GM23338 (cell line): ENCODE data around the gene ZC4H2. TPM values are rescaled to one million over a fixed set of nuclear protein-coding genes. Genes with fewer than 3 reads are reported as not detected.

ENCODE experiments used
- ATAC-seq: fragments of 200-7000 bp; cut with Tn5 transposase; 3 replicates; pipeline ENCODE4 v1.9.1; 2020
- DNase-seq: peaks from one replicate; pipeline ENCODE4 v3.0.0-alpha.2; 2015; ENCODE audit warnings: low spot score
- H2AFZ ChIP-seq: fragments of 200-600 bp; sonication (generic); 2 replicates; pipeline ENCODE4 v1.8.0; 2016; ENCODE audit warnings: antibody characterized with exemption, mild to moderate bottlenecking, moderate library complexity
- H3F3A ChIP-seq: fragments of 200-600 bp; sonication (generic); replicated peaks from 2 replicates; pipeline ENCODE4 v1.8.0; 2017; ENCODE audit warnings: antibody characterized with exemption, mixed run types, low read depth
- H3K27ac ChIP-seq: fragments of 200-600 bp; sonication (generic); 2 replicates; pipeline ENCODE4 v1.6.1; 2016; ENCODE audit warnings: low read depth
- H3K27me3 ChIP-seq: fragments of 200-600 bp; sonication (generic); 2 replicates; pipeline ENCODE4 v1.8.0; 2016; ENCODE audit warnings: mild to moderate bottlenecking, mixed run types, moderate library complexity; ENCODE audit not compliant: insufficient read depth
- H3K36me3 ChIP-seq: fragments of 200-600 bp; sonication (generic); 2 replicates; pipeline ENCODE4 v1.8.0; 2016; ENCODE audit warnings: mild to moderate bottlenecking; ENCODE audit not compliant: insufficient read depth
- H3K4me1 ChIP-seq: fragments of 200-600 bp; sonication (generic); 2 replicates; pipeline ENCODE4 v1.8.0; 2016; ENCODE audit warnings: mild to moderate bottlenecking, moderate library complexity; ENCODE audit not compliant: insufficient read depth
- H3K4me2 ChIP-seq: fragments of 200-600 bp; sonication (generic); 2 replicates; pipeline ENCODE4 v1.7.1; 2017; ENCODE audit warnings: mixed run types
- H3K4me3 ChIP-seq: fragments of 200-600 bp; sonication (generic); 2 replicates; pipeline ENCODE4 v1.6.1; 2016; ENCODE audit warnings: mixed run types
- H3K79me2 ChIP-seq: fragments of 200-600 bp; sonication (generic); replicated peaks from 2 replicates; pipeline ENCODE4 v1.8.0; 2017; ENCODE audit warnings: mild to moderate bottlenecking; ENCODE audit not compliant: insufficient read depth
- H3K9me2 ChIP-seq: fragments of 200-600 bp; sonication (generic); 2 replicates; pipeline ENCODE4 v1.8.0; 2017; ENCODE audit not compliant: insufficient read depth
- H4K20me1 ChIP-seq: fragments of 200-600 bp; sonication (generic); replicated peaks from 2 replicates; pipeline ENCODE4 v1.8.0; 2017; ENCODE audit warnings: mild to moderate bottlenecking; ENCODE audit not compliant: insufficient read depth
- H3K27ac Mint-ChIP-seq: 2 replicates; pipeline ENCODE4 v1.8.0; 2020; ENCODE audit warnings: inconsistent platforms, mild to moderate bottlenecking, moderate library complexity, mixed read lengths
- H3K27me3 Mint-ChIP-seq: 3 replicates; pipeline ENCODE4 v1.8.0; 2022; ENCODE audit warnings: low read depth, mild to moderate bottlenecking, moderate library complexity, mixed read lengths, inconsistent platforms; ENCODE audit not compliant: insufficient read depth, poor library complexity
- H3K36me3 Mint-ChIP-seq: 3 replicates; pipeline ENCODE4 v1.8.0; 2021; ENCODE audit warnings: low read depth, mild to moderate bottlenecking, inconsistent platforms, moderate library complexity, mixed read lengths
- H3K4me1 Mint-ChIP-seq: 3 replicates; pipeline ENCODE4 v1.8.0; 2020; ENCODE audit warnings: mild to moderate bottlenecking, inconsistent platforms, mixed read lengths
- H3K4me3 Mint-ChIP-seq: 3 replicates; pipeline ENCODE4 v1.8.0; 2021; ENCODE audit warnings: moderate library complexity, mild to moderate bottlenecking, inconsistent platforms, mixed read lengths
- H3K9me3 Mint-ChIP-seq: 3 replicates; pipeline ENCODE4 v1.8.0; 2020; ENCODE audit warnings: moderate library complexity, mild to moderate bottlenecking, inconsistent platforms, mixed read lengths
- CREB1 ChIP-seq: fragments of 250-450 bp; sonication (Bioruptor Pico); IDR thresholded peaks from 2 replicates; pipeline ENCODE4 v1.5.0; 2020; ENCODE audit warnings: low read depth, mild to moderate bottlenecking, moderate library complexity
- CTCF ChIP-seq, 2 experiments: fragments of 200-600 bp in 1 of 2; sonication (generic) in 1 of 2; conservative IDR thresholded peaks; 2 replicates each; pipeline versions ENCODE4 v1.5.1 to v1.6.1; 2016 to 2017; ENCODE audit warnings: antibody characterized with exemption in 2 of 2, low read depth in 2 of 2, mild to moderate bottlenecking in 2 of 2, moderate library complexity in 1 of 2
- ETS1 ChIP-seq: IDR thresholded peaks from 2 replicates; pipeline ENCODE4 v1.6.1; 2016; ENCODE audit warnings: antibody characterized with exemption
- EZH2 ChIP-seq: fragments of 200-600 bp; sonication (generic); IDR thresholded peaks from one replicate; pipeline ENCODE4 v1.8.0; 2017; ENCODE audit warnings: antibody characterized with exemption, mild to moderate bottlenecking, low read depth; ENCODE audit not compliant: unreplicated experiment
- EZH2phosphoT487 ChIP-seq: fragments of 200-600 bp; sonication (generic); IDR thresholded peaks from one replicate; pipeline ENCODE4 v1.8.1; 2018; ENCODE audit warnings: antibody characterized with exemption; ENCODE audit not compliant: unreplicated experiment
- JUNB ChIP-seq: IDR thresholded peaks from one replicate; pipeline ENCODE4 v1.6.1; 2016; ENCODE audit warnings: antibody characterized with exemption; ENCODE audit not compliant: unreplicated experiment
- NANOG ChIP-seq: IDR thresholded peaks from 2 replicates; pipeline ENCODE4 v1.6.1; 2016; ENCODE audit warnings: antibody characterized with exemption, borderline replicate concordance
- POLR2AphosphoS5 ChIP-seq: IDR thresholded peaks from 2 replicates; pipeline ENCODE4 v1.6.1; 2016; ENCODE audit warnings: antibody characterized with exemption, low read depth
- REST ChIP-seq: IDR thresholded peaks from one replicate; pipeline ENCODE4 v1.6.1; 2018; ENCODE audit warnings: antibody characterized with exemption; ENCODE audit not compliant: unreplicated experiment
- STAT1 ChIP-seq: IDR thresholded peaks from one replicate; pipeline ENCODE4 v1.6.1; 2016; ENCODE audit warnings: antibody characterized with exemption; ENCODE audit not compliant: unreplicated experiment
- ZNF114 ChIP-seq: fragments of 250-450 bp; sonication (Bioruptor Pico); IDR thresholded peaks from 2 replicates; pipeline ENCODE4 v1.5.0; 2020; ENCODE audit warnings: mild to moderate bottlenecking, moderate library complexity
- ZNF331 ChIP-seq: fragments of 250-450 bp; sonication (Bioruptor Pico); IDR thresholded peaks from 2 replicates; pipeline ENCODE4 v1.5.0; 2020; ENCODE audit warnings: low read depth, mild to moderate bottlenecking, moderate library complexity
- ZNF462 ChIP-seq: fragments of 250-450 bp; sonication (Bioruptor Pico); IDR thresholded peaks from 2 replicates; pipeline ENCODE4 v1.5.0; 2020; ENCODE audit warnings: mild to moderate bottlenecking, moderate library complexity
- polyA plus RNA-seq: library from polyadenylated mRNA; unstranded; fragments of >200 nt; fragmentation: Nextera tagmentation; extraction: Ambion mirVana; gene quantifications from 2 replicates; pipeline ENCODE4 v1.2.1, GENCODE V29; 2016
- total RNA-seq: library from RNA; depleted of rRNA; stranded (reverse); fragments of >200 nt; shearing (Covaris generic); gene quantifications from 2 replicates; pipeline ENCODE4 v1.2.3, GENCODE V29; 2014

Gene ZC4H2
- total and polyA plus RNA-seq, 2 experiments from 2014 or later, result 17.4 to 28.3 TPM

GRCh38 chrX:64976673-64977040 is 407 bp upstream of the ZC4H2 start:
- Mint-ChIP-seq H3K4me3 (peak overlapping the region; percentile 96), H3K36me3 (peaks cover 24% of the 10 kb centered on the region), H3K27ac (no peak overlapping the region), H3K27me3 (peaks cover 2% of the 10 kb centered on the region), H3K4me1 (peaks cover 6% of the 10 kb centered on the region; the same call in 2 of the 3 replicates), H3K9me3 (peaks cover 20% of the 10 kb centered on the region)
- H3K79me2 ChIP-seq, result peaks cover 36% of the 10 kb centered on the region
- H3K27me3 ChIP-seq, result no peaks in the 10 kb centered on the region
- DNase-seq (peak; percentile 14), ATAC-seq (peak; percentile 39)
- peak overlapping the region; percentile 79 for H3K4me2 ChIP-seq
- H3K27ac ChIP-seq, result no peak overlapping the region
- H3K9me2 ChIP-seq, result no peaks in the 10 kb centered on the region
- peak overlapping the region; percentile 88 for H2AFZ ChIP-seq
- no peak for TF ChIP-seq ETS1
- TF ChIP-seq REST, result no peak
- no peak for TF ChIP-seq NANOG
- TF ChIP-seq ZNF114 (CRISPR knock-in tag), result no peak
- no peak for TF ChIP-seq ZNF331
- no peak for TF ChIP-seq CTCF (conservative IDR thresholded peaks at IDR 0.05; ENCODE audit: low read depth in 2 of 2)
- TF ChIP-seq JUNB, result no peak
- TF ChIP-seq EZH2, result no peak
- TF ChIP-seq STAT1, result no peak
- no peak for TF ChIP-seq EZH2phosphoT487
- TF ChIP-seq CREB1 (CRISPR knock-in tag), result no peak
- TF ChIP-seq POLR2AphosphoS5, result no peak
- no peak for TF ChIP-seq ZNF462 (CRISPR knock-in tag)
- no peaks in the 10 kb centered on the region for H4K20me1 ChIP-seq
- peak overlapping the region; percentile 89 for H3K4me3 ChIP-seq
- no peaks in the 10 kb centered on the region for H3K4me1 ChIP-seq
- H3F3A ChIP-seq, result no peaks in the 10 kb centered on the region
- no peaks in the 10 kb centered on the region for H3K36me3 ChIP-seq
